Gastrocnemius medialis (tissue), 4 donors: ENCODE data around the gene CENPVL1. TPM values are rescaled to one million over a fixed set of nuclear protein-coding genes. Genes with fewer than 3 reads are reported as not detected.
"Not testable (repeated sequence)": the region's sequence is repeated elsewhere in the genome, so short reads cannot be mapped to it uniquely, and the experiment has no call there.

Experiments used
- ATAC-seq, 2 donors: fragments of 150-250 bp; one replicate each; pipeline ENCODE4 v1.9.1; 2016
- DNase-seq, 2 donors: peaks; one replicate each; pipeline ENCODE4 v3.0.0-alpha.2; 2019
- H3K27ac ChIP-seq, 4 donors: fragments of 200-600 bp; sonication (generic); 1 replicate in 1 of 4; 2 replicates in 3 of 4; pipeline ENCODE4 v1.5.1; 2016 to 2018; ENCODE audit warnings: mild to moderate bottlenecking in 2 of 4, moderate library complexity in 1 of 4
- H3K27me3 ChIP-seq, 3 donors: fragments of 200-600 bp; sonication (generic) in 2 of 3; 1 replicate in 1 of 3; 2 replicates in 2 of 3; pipeline versions ENCODE4 v1.5.1 to v1.6.0; 2016 to 2019; ENCODE audit warnings: mild to moderate bottlenecking in 1 of 3, moderate library complexity in 1 of 3
- H3K36me3 ChIP-seq, 2 donors: fragments of 200-600 bp; sonication (generic) in 1 of 2; one replicate each; pipeline ENCODE4 v1.5.1; 2017 to 2018
- H3K4me1 ChIP-seq, 2 donors: fragments of 200-600 bp; sonication (generic) in 1 of 2; one replicate each; pipeline ENCODE4 v1.5.1; 2016 to 2017; ENCODE audit warnings: mild to moderate bottlenecking in 2 of 2
- H3K4me3 ChIP-seq, 4 donors: fragments of 200-600 bp; sonication (generic) in 3 of 4; 1 replicate in 1 of 4; 2 replicates in 3 of 4; pipeline ENCODE4 v1.5.1; 2016 to 2019; ENCODE audit warnings: mild to moderate bottlenecking in 2 of 4
- H3K9me3 ChIP-seq, 3 donors: fragments of 200-600 bp; sonication (generic) in 2 of 3; 1 replicate in 1 of 3; 2 replicates in 2 of 3; pipeline ENCODE4 v1.5.1; 2016 to 2019
- CTCF ChIP-seq, 5 experiments: fragments of 450-650 bp in 3 of 5; fragments of 200-600 bp in 2 of 5; sonication (generic) in 2 of 5; IDR thresholded peaks in 4 of 5; conservative IDR thresholded peaks in 1 of 5; 1 replicate in 4 of 5; 2 replicates in 1 of 5; pipeline ENCODE4 v1.5.1; 2016 to 2019; ENCODE audit warnings: antibody characterized with exemption in 5 of 5, mild to moderate bottlenecking in 3 of 5, moderate library complexity in 3 of 5
- POLR2A ChIP-seq, 2 donors: fragments of 450-650 bp; IDR thresholded peaks; one replicate each; pipeline ENCODE4 v1.6.1; 2017; ENCODE audit warnings: antibody characterized with exemption in 2 of 2, mild to moderate bottlenecking in 2 of 2, moderate library complexity in 2 of 2
- in situ Hi-C, 4 donors: fragments of 200-750 bp; cut with MboI; loops; one replicate each; pipeline versions ENCODE4 v1.15.0 to v1.8.0; 2017; ENCODE audit warnings: low sequenced_read_pairs in 4 of 4
- intact Hi-C: fragments of 100-400 bp; cut with DNase I; formaldehyde crosslinking; loops from one replicate; pipeline ENCODE4 v1.15.1; 2023; ENCODE audit warnings: low total_unique reads
- total RNA-seq, 4 donors: library from RNA; depleted of rRNA; stranded (reverse); fragments of >200 nt; gene quantifications; one replicate each; pipeline versions ENCODE4 v1.1.0 to v1.2.3, GENCODE V29; 2016

The CENPVL1 gene
- total RNA-seq, 4 donors from 2014 or later: not detected

GRCh38 chrX:51697397-51697796, 12.9 kb upstream of the CENPVL1 start:
- no peaks in the 10 kb centered on the region for H3K36me3 ChIP-seq
- ATAC-seq (no peak), DNase-seq (no peak)
- no peak overlapping the region for H3K27ac ChIP-seq
- intact Hi-C loops: no loop called here
- no peaks in the 10 kb centered on the region for H3K27me3 ChIP-seq
- H3K9me3 ChIP-seq: no peaks in the 10 kb centered on the region
- in situ Hi-C loops: no loop called here
- H3K4me1 ChIP-seq: no peaks in the 10 kb centered on the region
- no peak overlapping the region for H3K4me3 ChIP-seq
- no peak for TF ChIP-seq POLR2A (IDR thresholded peaks at IDR 0.05)
- TF ChIP-seq CTCF (IDR thresholded peaks at IDR 0.05 in 4 of 5, conservative IDR thresholded peaks at IDR 0.05 in 1 of 5): no peak

GRCh38 chrX:51712943-51713647, 2.8 kb downstream of the CENPVL1 start:
- H3K27me3 ChIP-seq, DNase-seq, H3K27ac ChIP-seq, ATAC-seq, intact Hi-C loops, H3K4me1 ChIP-seq, H3K9me3 ChIP-seq, in situ Hi-C loops, H3K36me3 ChIP-seq, H3K4me3 ChIP-seq: not testable (repeated sequence)

- Histone ChIP-seq H3K9me3 (no peaks in the 10 kb centered on the region), H3K27me3 (peaks cover 0 to 13% (median 0%) of the 10 kb centered on the region in 3 donors), H3K36me3 (no peaks in the 10 kb centered on the region), H3K4me1 (no peaks in the 10 kb centered on the region), H3K4me3 (no peak overlapping the region), H3K27ac (no peak overlapping the region)
- in situ Hi-C loops: loop anchor here in 1 of 4 donors (25.0 kb wide), 1 partner anchor 109 kb away; no protein-coding TSS in a partner anchor
- intact Hi-C loops: no loop called here
- no peak for TF ChIP-seq CTCF (IDR thresholded peaks at IDR 0.05 in 4 of 5, conservative IDR thresholded peaks at IDR 0.05 in 1 of 5)
- no peak for TF ChIP-seq POLR2A (IDR thresholded peaks at IDR 0.05)
- no peak for DNase-seq
- ATAC-seq: no peak
Observed at GRCh38 chrX:51728202-51728601, 17.9 kb downstream of the CENPVL1 start.

- H3K27me3 ChIP-seq: peaks cover 0 to 25% (median 14%) of the 10 kb centered on the region in 3 donors
- in situ Hi-C loops: loop anchor here in 1 of 4 donors (25.0 kb wide), 1 partner anchor 100 kb away; no protein-coding TSS in a partner anchor
- H3K27ac ChIP-seq: no peak overlapping the region
- H3K4me3 ChIP-seq: no peak overlapping the region
- no peak for DNase-seq
- intact Hi-C loops: no loop called here
- no peaks in the 10 kb centered on the region for H3K9me3 ChIP-seq
- H3K4me1 ChIP-seq: no peaks in the 10 kb centered on the region
- ATAC-seq: no peak
- TF ChIP-seq POLR2A (IDR thresholded peaks at IDR 0.05) (no peak), CTCF (IDR thresholded peaks at IDR 0.05 in 4 of 5, conservative IDR thresholded peaks at IDR 0.05 in 1 of 5) (no peak)
- H3K36me3 ChIP-seq: no peaks in the 10 kb centered on the region
Observed at GRCh38 chrX:51737091-51737490, 26.8 kb downstream of the CENPVL1 start.

GRCh38 chrX:51742586-51742985, 32.3 kb downstream of the CENPVL1 start:
- intact Hi-C loops (no loop called here), in situ Hi-C loops (loop anchor here in 1 of 4 donors (25.0 kb wide), 1 partner anchor 95 kb away; no protein-coding TSS in a partner anchor)
- H3K4me1 ChIP-seq: no peaks in the 10 kb centered on the region
- H3K27ac ChIP-seq: peak overlapping the region in 1 of 4 donors; percentile 66
- no peaks in the 10 kb centered on the region for H3K36me3 ChIP-seq
- H3K27me3 ChIP-seq: peaks cover 0 to 16% (median 0%) of the 10 kb centered on the region in 3 donors
- ATAC-seq (no peak), DNase-seq (no peak)
- TF ChIP-seq POLR2A (IDR thresholded peaks at IDR 0.05): no peak
- TF ChIP-seq CTCF (IDR thresholded peaks at IDR 0.05 in 4 of 5, conservative IDR thresholded peaks at IDR 0.05 in 1 of 5): no peak
- no peaks in the 10 kb centered on the region for H3K9me3 ChIP-seq
- H3K4me3 ChIP-seq: peak overlapping the region in 3 of 4 donors; percentile 69 to 76 (median 73)
